ENCODE results near the gene MRPL4. TPM values are rescaled to one million over a fixed set of nuclear protein-coding genes. Genes with fewer than 3 reads are reported as not detected.

MRPL4 gene
- total and polyA plus RNA-seq, 2 of the 13 experiments (the other 11 are each of a cell fraction or from before 2014, with no cell fraction given) = 40.6 to 42.5 TPM

- TF ChIP-seq, protein P1, sequence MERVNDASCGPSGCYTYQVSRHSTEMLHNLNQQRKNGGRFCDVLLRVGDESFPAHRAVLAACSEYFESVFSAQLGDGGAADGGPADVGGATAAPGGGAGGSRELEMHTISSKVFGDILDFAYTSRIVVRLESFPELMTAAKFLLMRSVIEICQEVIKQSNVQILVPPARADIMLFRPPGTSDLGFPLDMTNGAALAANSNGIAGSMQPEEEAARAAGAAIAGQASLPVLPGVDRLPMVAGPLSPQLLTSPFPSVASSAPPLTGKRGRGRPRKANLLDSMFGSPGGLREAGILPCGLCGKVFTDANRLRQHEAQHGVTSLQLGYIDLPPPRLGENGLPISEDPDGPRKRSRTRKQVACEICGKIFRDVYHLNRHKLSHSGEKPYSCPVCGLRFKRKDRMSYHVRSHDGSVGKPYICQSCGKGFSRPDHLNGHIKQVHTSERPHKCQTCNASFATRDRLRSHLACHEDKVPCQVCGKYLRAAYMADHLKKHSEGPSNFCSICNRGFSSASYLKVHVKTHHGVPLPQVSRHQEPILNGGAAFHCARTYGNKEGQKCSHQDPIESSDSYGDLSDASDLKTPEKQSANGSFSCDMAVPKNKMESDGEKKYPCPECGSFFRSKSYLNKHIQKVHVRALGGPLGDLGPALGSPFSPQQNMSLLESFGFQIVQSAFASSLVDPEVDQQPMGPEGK (CRISPR knock-in tag; IDR thresholded peaks at IDR 0.05) = peak; percentile 74; the same call in 1 of the 2 replicates
- TF ChIP-seq, protein P2, sequence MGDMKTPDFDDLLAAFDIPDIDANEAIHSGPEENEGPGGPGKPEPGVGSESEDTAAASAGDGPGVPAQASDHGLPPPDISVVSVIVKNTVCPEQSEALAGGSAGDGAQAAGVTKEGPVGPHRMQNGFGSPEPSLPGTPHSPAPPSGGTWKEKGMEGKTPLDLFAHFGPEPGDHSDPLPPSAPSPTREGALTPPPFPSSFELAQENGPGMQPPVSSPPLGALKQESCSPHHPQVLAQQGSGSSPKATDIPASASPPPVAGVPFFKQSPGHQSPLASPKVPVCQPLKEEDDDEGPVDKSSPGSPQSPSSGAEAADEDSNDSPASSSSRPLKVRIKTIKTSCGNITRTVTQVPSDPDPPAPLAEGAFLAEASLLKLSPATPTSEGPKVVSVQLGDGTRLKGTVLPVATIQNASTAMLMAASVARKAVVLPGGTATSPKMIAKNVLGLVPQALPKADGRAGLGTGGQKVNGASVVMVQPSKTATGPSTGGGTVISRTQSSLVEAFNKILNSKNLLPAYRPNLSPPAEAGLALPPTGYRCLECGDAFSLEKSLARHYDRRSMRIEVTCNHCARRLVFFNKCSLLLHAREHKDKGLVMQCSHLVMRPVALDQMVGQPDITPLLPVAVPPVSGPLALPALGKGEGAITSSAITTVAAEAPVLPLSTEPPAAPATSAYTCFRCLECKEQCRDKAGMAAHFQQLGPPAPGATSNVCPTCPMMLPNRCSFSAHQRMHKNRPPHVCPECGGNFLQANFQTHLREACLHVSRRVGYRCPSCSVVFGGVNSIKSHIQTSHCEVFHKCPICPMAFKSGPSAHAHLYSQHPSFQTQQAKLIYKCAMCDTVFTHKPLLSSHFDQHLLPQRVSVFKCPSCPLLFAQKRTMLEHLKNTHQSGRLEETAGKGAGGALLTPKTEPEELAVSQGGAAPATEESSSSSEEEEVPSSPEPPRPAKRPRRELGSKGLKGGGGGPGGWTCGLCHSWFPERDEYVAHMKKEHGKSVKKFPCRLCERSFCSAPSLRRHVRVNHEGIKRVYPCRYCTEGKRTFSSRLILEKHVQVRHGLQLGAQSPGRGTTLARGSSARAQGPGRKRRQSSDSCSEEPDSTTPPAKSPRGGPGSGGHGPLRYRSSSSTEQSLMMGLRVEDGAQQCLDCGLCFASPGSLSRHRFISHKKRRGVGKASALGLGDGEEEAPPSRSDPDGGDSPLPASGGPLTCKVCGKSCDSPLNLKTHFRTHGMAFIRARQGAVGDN (CRISPR knock-in tag; IDR thresholded peaks at IDR 0.05) = peak; percentile 58
- TF ChIP-seq ZNF549 (CRISPR knock-in tag; IDR thresholded peaks at IDR 0.05) = no peak
- TF ChIP-seq, protein P3, sequence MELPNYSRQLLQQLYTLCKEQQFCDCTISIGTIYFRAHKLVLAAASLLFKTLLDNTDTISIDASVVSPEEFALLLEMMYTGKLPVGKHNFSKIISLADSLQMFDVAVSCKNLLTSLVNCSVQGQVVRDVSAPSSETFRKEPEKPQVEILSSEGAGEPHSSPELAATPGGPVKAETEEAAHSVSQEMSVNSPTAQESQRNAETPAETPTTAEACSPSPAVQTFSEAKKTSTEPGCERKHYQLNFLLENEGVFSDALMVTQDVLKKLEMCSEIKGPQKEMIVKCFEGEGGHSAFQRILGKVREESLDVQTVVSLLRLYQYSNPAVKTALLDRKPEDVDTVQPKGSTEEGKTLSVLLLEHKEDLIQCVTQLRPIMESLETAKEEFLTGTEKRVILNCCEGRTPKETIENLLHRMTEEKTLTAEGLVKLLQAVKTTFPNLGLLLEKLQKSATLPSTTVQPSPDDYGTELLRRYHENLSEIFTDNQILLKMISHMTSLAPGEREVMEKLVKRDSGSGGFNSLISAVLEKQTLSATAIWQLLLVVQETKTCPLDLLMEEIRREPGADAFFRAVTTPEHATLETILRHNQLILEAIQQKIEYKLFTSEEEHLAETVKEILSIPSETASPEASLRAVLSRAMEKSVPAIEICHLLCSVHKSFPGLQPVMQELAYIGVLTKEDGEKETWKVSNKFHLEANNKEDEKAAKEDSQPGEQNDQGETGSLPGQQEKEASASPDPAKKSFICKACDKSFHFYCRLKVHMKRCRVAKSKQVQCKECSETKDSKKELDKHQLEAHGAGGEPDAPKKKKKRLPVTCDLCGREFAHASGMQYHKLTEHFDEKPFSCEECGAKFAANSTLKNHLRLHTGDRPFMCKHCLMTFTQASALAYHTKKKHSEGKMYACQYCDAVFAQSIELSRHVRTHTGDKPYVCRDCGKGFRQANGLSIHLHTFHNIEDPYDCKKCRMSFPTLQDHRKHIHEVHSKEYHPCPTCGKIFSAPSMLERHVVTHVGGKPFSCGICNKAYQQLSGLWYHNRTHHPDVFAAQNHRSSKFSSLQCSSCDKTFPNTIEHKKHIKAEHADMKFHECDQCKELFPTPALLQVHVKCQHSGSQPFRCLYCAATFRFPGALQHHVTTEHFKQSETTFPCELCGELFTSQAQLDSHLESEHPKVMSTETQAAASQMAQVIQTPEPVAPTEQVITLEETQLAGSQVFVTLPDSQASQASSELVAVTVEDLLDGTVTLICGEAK (IDR thresholded peaks at IDR 0.05) = peak; percentile 51; the same call in 1 of the 2 replicates
- TF ChIP-seq, protein P3 (CRISPR knock-in tag; IDR thresholded peaks at IDR 0.05) = no peak
- TF ChIP-seq ZNF572 (CRISPR knock-in tag; IDR thresholded peaks at IDR 0.05) = 0 out of 2 replicates have a peak, but pooled peaks have one; percentile 27
- 0 out of 2 replicates have a peak, but pooled peaks have one; percentile 41 for TF ChIP-seq ZNF335 (CRISPR knock-in tag; IDR thresholded peaks at IDR 0.05)
Measured at GRCh38 chr19:10299545-10300458, 47.8 kb downstream of the MRPL4 start (continued).

All from HepG2 (cell line).